Liver (tissue), 9 donors: ENCODE data around the gene RFC3. TPM values are rescaled to one million over a fixed set of nuclear protein-coding genes. Genes with fewer than 3 reads are reported as not detected.

Source experiments
- DNase-seq: peaks from one replicate; pipeline ENCODE4 v3.0.0-alpha.2; 2017; ENCODE audit warnings: low spot score
- H3K27ac ChIP-seq, 2 donors: one replicate each; pipeline ENCODE4 v1.7.0; 2013; ENCODE audit warnings: inconsistent platforms in 2 of 2, low read length in 2 of 2, control low read depth in 1 of 2, low read depth in 1 of 2, mild to moderate bottlenecking in 1 of 2
- H3K27me3 ChIP-seq, 4 donors: one replicate each; pipeline versions ENCODE4 v1.6.1 to v1.7.0; 2013; ENCODE audit warnings: low read length in 3 of 4, inconsistent platforms in 1 of 4, mild to moderate bottlenecking in 1 of 4, moderate library complexity in 1 of 4; ENCODE audit not compliant: control insufficient read depth in 4 of 4, insufficient read depth in 4 of 4
- H3K36me3 ChIP-seq, 4 donors: one replicate each; pipeline versions ENCODE4 v1.6.1 to v1.7.0; 2013; ENCODE audit warnings: low read length in 3 of 4, mild to moderate bottlenecking in 3 of 4, low read depth in 1 of 4, moderate library complexity in 1 of 4; ENCODE audit not compliant: control insufficient read depth in 4 of 4, insufficient read depth in 3 of 4
- H3K4me1 ChIP-seq, 4 donors: one replicate each; pipeline versions ENCODE4 v1.6.1 to v1.7.0; 2013; ENCODE audit warnings: low read length in 3 of 4, mild to moderate bottlenecking in 3 of 4, moderate library complexity in 1 of 4; ENCODE audit not compliant: control insufficient read depth in 4 of 4, insufficient read depth in 4 of 4
- H3K4me3 ChIP-seq, 3 donors: one replicate each; pipeline versions ENCODE4 v1.6.1 to v1.7.0; 2013; ENCODE audit warnings: low read length in 3 of 3, control low read depth in 1 of 3, low read depth in 1 of 3, mild to moderate bottlenecking in 1 of 3
- H3K9ac ChIP-seq, 2 donors: one replicate each; pipeline ENCODE4 v1.7.0; 2013; ENCODE audit warnings: low read length in 2 of 2, mild to moderate bottlenecking in 2 of 2, moderate library complexity in 2 of 2, control low read depth in 1 of 2, low read depth in 1 of 2
- H3K9me3 ChIP-seq, 4 donors: one replicate each; pipeline versions ENCODE4 v1.6.1 to v1.7.0; 2013; ENCODE audit warnings: low read length in 3 of 4; ENCODE audit not compliant: control insufficient read depth in 4 of 4
- ATF3 ChIP-seq: IDR thresholded peaks from 2 replicates; pipeline ENCODE4 v1.6.1; 2016; ENCODE audit warnings: antibody characterized with exemption
- CTCF ChIP-seq: fragments of 150-350 bp; IDR thresholded peaks from 2 replicates; pipeline ENCODE4 v1.5.1; 2017; ENCODE audit warnings: improper control_type of control experiment, low read depth, low read length; ENCODE audit not compliant: missing input control
- EGR1 ChIP-seq, 2 donors: IDR thresholded peaks; 2 replicates each; pipeline ENCODE4 v1.6.1; 2016 to 2018; ENCODE audit warnings: antibody characterized with exemption in 2 of 2, low read depth in 2 of 2
- FOXA1 ChIP-seq: IDR thresholded peaks from 2 replicates; pipeline ENCODE4 v1.6.1; 2016; ENCODE audit warnings: antibody characterized with exemption
- FOXA2 ChIP-seq: IDR thresholded peaks from 2 replicates; pipeline ENCODE4 v1.6.1; 2016; ENCODE audit warnings: antibody characterized with exemption
- GABPA ChIP-seq, 2 donors: IDR thresholded peaks in 1 of 2; conservative IDR thresholded peaks in 1 of 2; 2 replicates each; pipeline ENCODE4 v1.6.1; 2016; ENCODE audit warnings: antibody characterized with exemption in 2 of 2, mild to moderate bottlenecking in 1 of 2, moderate library complexity in 1 of 2
- HNF4A ChIP-seq, 2 donors: conservative IDR thresholded peaks; 2 replicates each; pipeline ENCODE4 v1.6.1; 2016; ENCODE audit warnings: antibody characterized with exemption in 2 of 2, mild to moderate bottlenecking in 2 of 2
- HNF4G ChIP-seq: IDR thresholded peaks from 2 replicates; pipeline ENCODE4 v1.6.1; 2016; ENCODE audit warnings: antibody characterized with exemption
- JUND ChIP-seq, 2 donors: IDR thresholded peaks; 2 replicates each; pipeline ENCODE4 v1.6.1; 2016; ENCODE audit warnings: antibody characterized with exemption in 2 of 2
- MAX ChIP-seq: IDR thresholded peaks from 2 replicates; pipeline ENCODE4 v1.6.1; 2016; ENCODE audit warnings: antibody characterized with exemption
- NR2F2 ChIP-seq: IDR thresholded peaks from 2 replicates; pipeline ENCODE4 v1.6.1; 2016; ENCODE audit warnings: antibody characterized with exemption
- RAD21 ChIP-seq, 2 donors: IDR thresholded peaks; 2 replicates each; pipeline ENCODE4 v1.6.1; 2016; ENCODE audit warnings: antibody characterized with exemption in 2 of 2, mild to moderate bottlenecking in 2 of 2
- REST ChIP-seq: IDR thresholded peaks from 2 replicates; pipeline ENCODE4 v1.6.1; 2016; ENCODE audit warnings: antibody characterized with exemption, mild to moderate bottlenecking
- RXRA ChIP-seq, 2 donors: IDR thresholded peaks; 2 replicates each; pipeline ENCODE4 v1.6.1; 2017 to 2018; ENCODE audit warnings: antibody characterized with exemption in 2 of 2, mild to moderate bottlenecking in 1 of 2
- SP1 ChIP-seq: IDR thresholded peaks from 2 replicates; pipeline ENCODE4 v1.6.1; 2018; ENCODE audit warnings: antibody characterized with exemption, mild to moderate bottlenecking
- TAF1 ChIP-seq: conservative IDR thresholded peaks from 2 replicates; pipeline ENCODE4 v1.6.1; 2016; ENCODE audit warnings: antibody characterized with exemption, mild to moderate bottlenecking
- YY1 ChIP-seq: IDR thresholded peaks from 2 replicates; pipeline ENCODE4 v1.6.1; 2016; ENCODE audit warnings: antibody characterized with exemption, mild to moderate bottlenecking
- ZBTB33 ChIP-seq: IDR thresholded peaks from 2 replicates; pipeline ENCODE4 v1.6.1; 2016; ENCODE audit warnings: antibody characterized with exemption
- WGBS: extraction: QIAGEN DNeasy Blood & Tissue Kit; methylation state at CpG from one replicate; pipeline ENCODE4 v1.1.7; 2013; 5-methylcytosine and 5-hydroxymethylcytosine counted together
- polyA plus RNA-seq, 2 donors: library from polyadenylated mRNA; stranded (reverse) in 1 of 2; unstranded in 1 of 2; fragments of 200-250 nt in 1 of 2; fragments of >200 nt in 1 of 2; fragmentation: Nextera tagmentation in 1 of 2; extraction: Ambion mirVana in 1 of 2; gene quantifications; one replicate each; pipeline versions ENCODE4 v1.2.1 to v1.2.3, GENCODE V29; 2013 to 2015
- total RNA-seq, 2 donors: library from RNA; depleted of rRNA; stranded (reverse); fragments of >200 nt; gene quantifications; one replicate each; pipeline ENCODE4 v1.2.3, GENCODE V29; 2014
- donor health status: healthy.
- donor health status: healthy.
- donor health status: healthy.
- donor health status: healthy.
- donor health status: healthy.

RFC3 gene
- total and polyA plus RNA-seq, 4 donors: 1.9 to 19.1 (median 3.0) TPM

- TF ChIP-seq RAD21 (IDR thresholded peaks at IDR 0.05): peak; percentile 10 to 25
- no peak for TF ChIP-seq HNF4G
- peak; percentile 18 for TF ChIP-seq SP1
- peak; percentile 85 to 88 for TF ChIP-seq JUND (IDR thresholded peaks at IDR 0.05)
- TF ChIP-seq GABPA (IDR thresholded peaks at IDR 0.05 in 1 of 2, conservative IDR thresholded peaks at IDR 0.05 in 1 of 2): no peak
- TF ChIP-seq TAF1: no peak
- TF ChIP-seq YY1: peak; percentile 69
- peak in 1 of 2 donors; percentile 32 for TF ChIP-seq EGR1 (IDR thresholded peaks at IDR 0.05; ENCODE audit: low read depth in 2 of 2)
- TF ChIP-seq CTCF: no peak
- TF ChIP-seq NR2F2: no peak
- TF ChIP-seq REST: no peak
- peak; percentile 33 to 67 for TF ChIP-seq HNF4A (conservative IDR thresholded peaks at IDR 0.05)
- TF ChIP-seq FOXA1: no peak
- TF ChIP-seq MAX: peak; percentile 55
- peak; percentile 68 for TF ChIP-seq FOXA2
- peak; percentile 58 for TF ChIP-seq ATF3
- peak; percentile 34 for TF ChIP-seq ZBTB33
- TF ChIP-seq RXRA (IDR thresholded peaks at IDR 0.05): peak; percentile 15 to 76
- no peak overlapping the region for H3K4me3 ChIP-seq
- H3K27me3 ChIP-seq: no peaks in the 10 kb centered on the region
- 67% methylated on average over 2 of the region's 2 CpGs for WGBS
- peak overlapping the region; percentile 81 to 83 for H3K27ac ChIP-seq
- no peaks in the 10 kb centered on the region for H3K9me3 ChIP-seq
- no peak for DNase-seq
- no peak overlapping the region for H3K9ac ChIP-seq
- H3K36me3 ChIP-seq: no peaks in the 10 kb centered on the region
- peaks cover 4 to 19% (median 15%) of the 10 kb centered on the region in 4 donors for H3K4me1 ChIP-seq
These were observed 52.2 kb downstream of the RFC3 start for GRCh38 chr13:33870046-33870668.
